GM18517 (cell line): Measurements from ENCODE around the gene SNAP25.

Experiments used
- ATAC-seq: cut with Tn5 transposase; IDR thresholded peaks from one replicate; pipeline ENCODE4 v1.9.1; 2021; ENCODE audit warnings: mild to moderate bottlenecking, moderate library complexity; ENCODE audit not compliant: unreplicated experiment

SNAP25 gene

GRCh38 chr20:10261702-10262101 lies 43.1 kb downstream of the SNAP25 start:
- no peak for ATAC-seq

- no peak for ATAC-seq
Measured at GRCh38 chr20:10263385-10264165, 44.9 kb downstream of the SNAP25 start.

- ATAC-seq = no peak
Measured at GRCh38 chr20:10264166-10264558, 45.5 kb downstream of the SNAP25 start.

- no peak for ATAC-seq
Measured at GRCh38 chr20:10268636-10269035, 50.0 kb downstream of the SNAP25 start.

- ATAC-seq = no peak
Measured at GRCh38 chr20:10270630-10271029, 52.0 kb downstream of the SNAP25 start.

- ATAC-seq = no peak
Measured at GRCh38 chr20:10271494-10272219, 53.0 kb downstream of the SNAP25 start.

- ATAC-seq = no peak
Measured at GRCh38 chr20:10276878-10277580, 58.4 kb downstream of the SNAP25 start.

GRCh38 chr20:10277616-10278015 lies 59.0 kb downstream of the SNAP25 start:
- ATAC-seq = no peak

GRCh38 chr20:10278412-10278811 lies 59.8 kb downstream of the SNAP25 start:
- ATAC-seq = no peak

GRCh38 chr20:10280018-10280908 lies 61.6 kb downstream of the SNAP25 start:
- ATAC-seq = no peak

GRCh38 chr20:10281911-10282310 lies 63.3 kb downstream of the SNAP25 start:
- ATAC-seq = no peak

- no peak for ATAC-seq
Measured at GRCh38 chr20:10282979-10283456, 64.4 kb downstream of the SNAP25 start.

GRCh38 chr20:10286356-10286755 lies 67.7 kb downstream of the SNAP25 start:
- no peak for ATAC-seq

- no peak for ATAC-seq
Measured at GRCh38 chr20:10288421-10288820, 69.8 kb downstream of the SNAP25 start.

- no peak for ATAC-seq
Measured at GRCh38 chr20:10288954-10289646, 70.5 kb downstream of the SNAP25 start.

- ATAC-seq = no peak
Measured at GRCh38 chr20:10291568-10292248, 73.1 kb downstream of the SNAP25 start.

GRCh38 chr20:10297223-10297622 lies 78.6 kb downstream of the SNAP25 start:
- no peak for ATAC-seq

- ATAC-seq = no peak
Measured at GRCh38 chr20:10297684-10298240, 79.1 kb downstream of the SNAP25 start.
